Measurements from ENCODE around the gene TBC1D10A.
A peak's percentile ranks its signal among the peaks of the same experiment; 100 is the strongest.
"Not testable (repeated sequence)": the region's sequence is repeated elsewhere in the genome, so short reads cannot be mapped to it uniquely, and the experiment has no call there.

TBC1D10A gene

GRCh38 chr22:30347255-30347892, 20.6 kb upstream of the TBC1D10A start:
- DNase-seq (ENCODE audit: low read depth in 2 of 2), result no peak

GRCh38 chr22:30344447-30345200, 17.9 kb upstream of the TBC1D10A start:
- DNase-seq (ENCODE audit: low read depth in 2 of 2), result peak in 1 of 2 donors; percentile 13

- DNase-seq (ENCODE audit: low read depth in 2 of 2), result no peak
These were observed 14.4 kb upstream of the TBC1D10A start for GRCh38 chr22:30340911-30341685.

- no peak for DNase-seq (ENCODE audit: low read depth in 2 of 2)
These were observed 12.1 kb upstream of the TBC1D10A start for GRCh38 chr22:30338802-30339201.

GRCh38 chr22:30338341-30338740, 11.6 kb upstream of the TBC1D10A start:
- not testable (repeated sequence) for DNase-seq (ENCODE audit: low read depth in 2 of 2)

- no peak for DNase-seq (ENCODE audit: low read depth in 2 of 2)
These were observed 10.7 kb upstream of the TBC1D10A start for GRCh38 chr22:30337461-30337778.

GRCh38 chr22:30336752-30337460, 10.2 kb upstream of the TBC1D10A start:
- no peak for DNase-seq (ENCODE audit: low read depth in 2 of 2)

- no peak for DNase-seq (ENCODE audit: low read depth in 2 of 2)
These were observed 8.5 kb upstream of the TBC1D10A start for GRCh38 chr22:30335236-30335635.

- DNase-seq (ENCODE audit: low read depth in 2 of 2), result no peak
These were observed 7.9 kb upstream of the TBC1D10A start for GRCh38 chr22:30334646-30335045.

- DNase-seq (ENCODE audit: low read depth in 2 of 2), result no peak
These were observed 7.0 kb upstream of the TBC1D10A start for GRCh38 chr22:30333707-30334087.

GRCh38 chr22:30332994-30333706, 6.4 kb upstream of the TBC1D10A start:
- no peak for DNase-seq (ENCODE audit: low read depth in 2 of 2)

- no peak for DNase-seq (ENCODE audit: low read depth in 2 of 2)
These were observed 5.8 kb upstream of the TBC1D10A start for GRCh38 chr22:30332551-30332950.

GRCh38 chr22:30328466-30329049, 1.8 kb upstream of the TBC1D10A start:
- no peak for DNase-seq (ENCODE audit: low read depth in 2 of 2)

- DNase-seq (ENCODE audit: low read depth in 2 of 2), result no peak
These were observed 1.2 kb upstream of the TBC1D10A start for GRCh38 chr22:30327864-30328345.

- no peak for DNase-seq (ENCODE audit: low read depth in 2 of 2)
These were observed 461 bp downstream of the TBC1D10A start for GRCh38 chr22:30326255-30326705.

GRCh38 chr22:30325724-30326254, 952 bp downstream of the TBC1D10A start:
- no peak for DNase-seq (ENCODE audit: low read depth in 2 of 2)

GRCh38 chr22:30325065-30325720, 1.5 kb downstream of the TBC1D10A start:
- no peak for DNase-seq (ENCODE audit: low read depth in 2 of 2)

- no peak for DNase-seq (ENCODE audit: low read depth in 2 of 2)
These were observed 2.6 kb downstream of the TBC1D10A start for GRCh38 chr22:30324014-30324730.

- DNase-seq (ENCODE audit: low read depth in 2 of 2), result no peak
These were observed 3.5 kb downstream of the TBC1D10A start for GRCh38 chr22:30323246-30323645.

Data from activated CD4-positive, alpha-beta T cell treated with anti-CD3 and anti-CD28 coated beads for 24 hours (primary cell).